ENCODE measurements around the gene VWA3B. TPM values are rescaled to one million over a fixed set of nuclear protein-coding genes. Genes with fewer than 3 reads are reported as not detected.

Gene VWA3B
- polyA plus RNA-seq, 1 experiment = not detected

GRCh38 chr2:98357849-98358248, 270.9 kb downstream of the VWA3B start:
- POLR2A ChIA-PET = no interaction called here
- TF ChIP-seq, protein P1, sequence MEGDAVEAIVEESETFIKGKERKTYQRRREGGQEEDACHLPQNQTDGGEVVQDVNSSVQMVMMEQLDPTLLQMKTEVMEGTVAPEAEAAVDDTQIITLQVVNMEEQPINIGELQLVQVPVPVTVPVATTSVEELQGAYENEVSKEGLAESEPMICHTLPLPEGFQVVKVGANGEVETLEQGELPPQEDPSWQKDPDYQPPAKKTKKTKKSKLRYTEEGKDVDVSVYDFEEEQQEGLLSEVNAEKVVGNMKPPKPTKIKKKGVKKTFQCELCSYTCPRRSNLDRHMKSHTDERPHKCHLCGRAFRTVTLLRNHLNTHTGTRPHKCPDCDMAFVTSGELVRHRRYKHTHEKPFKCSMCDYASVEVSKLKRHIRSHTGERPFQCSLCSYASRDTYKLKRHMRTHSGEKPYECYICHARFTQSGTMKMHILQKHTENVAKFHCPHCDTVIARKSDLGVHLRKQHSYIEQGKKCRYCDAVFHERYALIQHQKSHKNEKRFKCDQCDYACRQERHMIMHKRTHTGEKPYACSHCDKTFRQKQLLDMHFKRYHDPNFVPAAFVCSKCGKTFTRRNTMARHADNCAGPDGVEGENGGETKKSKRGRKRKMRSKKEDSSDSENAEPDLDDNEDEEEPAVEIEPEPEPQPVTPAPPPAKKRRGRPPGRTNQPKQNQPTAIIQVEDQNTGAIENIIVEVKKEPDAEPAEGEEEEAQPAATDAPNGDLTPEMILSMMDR (IDR thresholded peaks at IDR 0.05; ENCODE audit: low read depth, low read length) = no peak
- CTCF ChIA-PET = no interaction called here

GRCh38 chr2:98359986-98360385, 273.0 kb downstream of the VWA3B start:
- no peak for DNase-seq (ENCODE audit: low read depth, low spot score)
- ChIA-PET POLR2A (no interaction called here), CTCF (interaction anchor here (0.6 kb wide), 1 partner anchor 2000 kb away, joined by 3 read pairs; no protein-coding TSS in a partner anchor)

More at GRCh38 chr2:98357849-98358248, 270.9 kb downstream of the VWA3B start:
- Histone ChIP-seq H3K27ac (ENCODE audit: low read depth, low read length) (no peak overlapping the region), H3K27me3 (ENCODE audit: control insufficient read depth, insufficient read depth, low read length) (peaks cover 2% of the 10 kb centered on the region), H3K9me3 (ENCODE audit: control insufficient read depth, insufficient read depth, low read length) (no peaks in the 10 kb centered on the region), H3K4me3 (ENCODE audit: low read depth, low read length) (no peak overlapping the region)
- no peak for DNase-seq (ENCODE audit: low read depth, low spot score)

More at GRCh38 chr2:98359986-98360385, 273.0 kb downstream of the VWA3B start:
- no peaks in the 10 kb centered on the region for H3K9me3 ChIP-seq (ENCODE audit: control insufficient read depth, insufficient read depth, low read length)
- H3K27me3 ChIP-seq (ENCODE audit: control insufficient read depth, insufficient read depth, low read length) = peaks cover 2% of the 10 kb centered on the region
- H3K4me3 ChIP-seq (ENCODE audit: low read depth, low read length) = no peak overlapping the region
- no peak overlapping the region for H3K27ac ChIP-seq (ENCODE audit: low read depth, low read length)
- TF ChIP-seq, protein P1 (IDR thresholded peaks at IDR 0.05; ENCODE audit: low read depth, low read length) = no peak

Other genes starting within 250 kb of the VWA3B start
- gene TMEM131, start 91.2 kb upstream of the VWA3B start, polyA plus RNA-seq (2011; rRNA removed) = 23.0 and 24.4 TPM in 2 replicates

Data from AG04450 (cell line).